Adrenal gland (tissue), 12 donors: ENCODE data around the gene FMNL2. TPM values are rescaled to one million over a fixed set of nuclear protein-coding genes. Genes with fewer than 3 reads are reported as not detected.

ENCODE experiments used
- DNase-seq, 7 donors: peaks; one replicate each; pipeline ENCODE4 v3.0.0-alpha.2; 2019 to 2020
- H3K27ac ChIP-seq, 5 donors: fragments of 200-600 bp; sonication (generic) in 4 of 5; 1 replicate in 3 of 5; 2 replicates in 2 of 5; pipeline versions ENCODE4 v1.5.1 to v1.8.0; 2016 to 2020; ENCODE audit warnings: mild to moderate bottlenecking in 1 of 5
- H3K27me3 ChIP-seq: fragments of 200-600 bp; 2 replicates; pipeline ENCODE4 v1.8.0; 2021
- H3K36me3 ChIP-seq, 2 donors: fragments of 200-600 bp; replicated peaks in 1 of 2; 1 replicate in 1 of 2; 2 replicates in 1 of 2; pipeline versions ENCODE4 v1.5.1 to v1.8.0; 2018 to 2022
- H3K4me1 ChIP-seq, 2 donors: fragments of 200-600 bp; replicated peaks in 1 of 2; 1 replicate in 1 of 2; 2 replicates in 1 of 2; pipeline versions ENCODE4 v1.5.1 to v1.8.0; 2018 to 2021
- H3K4me3 ChIP-seq, 4 donors: fragments of 200-600 bp; sonication (generic) in 3 of 4; one replicate each; pipeline ENCODE4 v1.5.1; 2016 to 2018
- H3K9me3 ChIP-seq, 3 donors: fragments of 200-600 bp; sonication (generic) in 1 of 3; replicated peaks in 1 of 3; 1 replicate in 2 of 3; 2 replicates in 1 of 3; pipeline versions ENCODE4 v1.5.1 to v1.8.0; 2016 to 2021
- POLR2A ChIP-seq, 2 donors: fragments of 450-650 bp; IDR thresholded peaks; one replicate each; pipeline ENCODE4 v1.6.1; 2017; ENCODE audit warnings: antibody characterized with exemption in 2 of 2, mild to moderate bottlenecking in 2 of 2, moderate library complexity in 1 of 2
- WGBS, 4 donors: extraction: QIAGEN DNeasy Blood & Tissue Kit in 2 of 4; methylation state at CpG; one replicate each; pipeline versions ENCODE4 v1.1.5 to v1.1.7; 2013 to 2017; 5-methylcytosine and 5-hydroxymethylcytosine counted together
- intact Hi-C, 2 donors: fragments of 100-400 bp; cut with DNase I; formaldehyde crosslinking; loops; one replicate each; pipeline versions ENCODE4 v1.14.1 to v1.15.0; 2022 to 2023
- polyA plus RNA-seq, 3 donors: library from polyadenylated mRNA; stranded (reverse); fragments of 200-250 nt in 2 of 3; fragments of 350-450 nt in 1 of 3; fragmentation: Illumina TruSeq in 1 of 3; extraction: RNeasy Lipid Tissue Mini Kit (QIAGEN cat#74804) in 1 of 3; gene quantifications; one replicate each; pipeline ENCODE4 v1.2.3, GENCODE V29; 2013 to 2014
- total RNA-seq, 9 donors: library from RNA; depleted of rRNA in 4 of 9; stranded (reverse); fragments of >200 nt in 4 of 9; fragments of 120-200 nt in 1 of 9; fragmentation: NEBNext Ultra II Directional in 1 of 9; extraction: Animal tissue kit (Norgen Biotek cat#: 25700) in 1 of 9; gene quantifications; one replicate each; pipeline versions ENCODE4 v1.1.0 to v1.2.4, GENCODE V29; 2013 to 2023
- TF ChIP-seq, protein P1 (sequence below), 6 experiments: fragments of 450-650 bp in 4 of 6; fragments of 200-600 bp in 2 of 6; sonication (generic) in 1 of 6; IDR thresholded peaks; 1 replicate in 5 of 6; 2 replicates in 1 of 6; pipeline versions ENCODE4 v1.5.1 to v1.8.0; 2016 to 2021; ENCODE audit warnings: antibody characterized with exemption in 6 of 6, mild to moderate bottlenecking in 2 of 6, moderate library complexity in 1 of 6
- donor health status: healthy with polysubstance abuse.
- donor health status: Bipolar disorder and iron deficiency.
- donor health status: DM: yes; HTN: yes; CAD: no.
- donor health status: DM: no; HTN: no; CAD: no.
- donor health status: DM: no; HTN: no; CAD: no.
- donor health status: DM: yes; HTN: yes; CAD: no.

Gene FMNL2
- total and polyA plus RNA-seq, 12 donors, result 23.5 to 54.2 (median 36.7) TPM

DNA sequence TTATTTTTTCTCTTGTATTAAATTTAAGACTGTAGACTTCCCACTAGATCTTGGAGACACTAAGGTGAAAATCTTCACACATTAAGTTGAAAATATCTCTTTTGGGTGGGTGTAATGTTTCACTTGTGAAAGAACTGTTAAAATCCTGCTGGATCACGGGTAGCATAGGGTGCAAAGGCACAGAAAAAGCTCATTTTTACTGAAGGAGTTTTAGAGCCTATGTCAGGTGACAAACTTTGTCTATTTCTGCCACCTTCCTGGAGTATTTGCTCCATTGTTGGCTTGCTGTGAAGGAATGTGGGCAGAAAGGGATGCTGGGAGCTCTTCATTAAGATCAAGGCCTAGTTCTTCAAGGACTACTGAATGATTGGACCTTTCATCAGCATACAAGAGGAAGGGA lies 119.4 kb downstream of the FMNL2 start:
- no peak for DNase-seq
- no peak overlapping the region for H3K4me3 ChIP-seq
- no peaks in the 10 kb centered on the region for H3K36me3 ChIP-seq
- 91 to 100% (median 96%) methylated on average over 1 of the region's 1 CpG for WGBS, 4 donors
- H3K27ac ChIP-seq, result no peak overlapping the region
- intact Hi-C loops, result no loop called here
- no peaks in the 10 kb centered on the region for H3K27me3 ChIP-seq
- H3K4me1 ChIP-seq, result peaks cover under 1 to 12% of the 10 kb centered on the region in 2 donors
- TF ChIP-seq, protein P1, sequence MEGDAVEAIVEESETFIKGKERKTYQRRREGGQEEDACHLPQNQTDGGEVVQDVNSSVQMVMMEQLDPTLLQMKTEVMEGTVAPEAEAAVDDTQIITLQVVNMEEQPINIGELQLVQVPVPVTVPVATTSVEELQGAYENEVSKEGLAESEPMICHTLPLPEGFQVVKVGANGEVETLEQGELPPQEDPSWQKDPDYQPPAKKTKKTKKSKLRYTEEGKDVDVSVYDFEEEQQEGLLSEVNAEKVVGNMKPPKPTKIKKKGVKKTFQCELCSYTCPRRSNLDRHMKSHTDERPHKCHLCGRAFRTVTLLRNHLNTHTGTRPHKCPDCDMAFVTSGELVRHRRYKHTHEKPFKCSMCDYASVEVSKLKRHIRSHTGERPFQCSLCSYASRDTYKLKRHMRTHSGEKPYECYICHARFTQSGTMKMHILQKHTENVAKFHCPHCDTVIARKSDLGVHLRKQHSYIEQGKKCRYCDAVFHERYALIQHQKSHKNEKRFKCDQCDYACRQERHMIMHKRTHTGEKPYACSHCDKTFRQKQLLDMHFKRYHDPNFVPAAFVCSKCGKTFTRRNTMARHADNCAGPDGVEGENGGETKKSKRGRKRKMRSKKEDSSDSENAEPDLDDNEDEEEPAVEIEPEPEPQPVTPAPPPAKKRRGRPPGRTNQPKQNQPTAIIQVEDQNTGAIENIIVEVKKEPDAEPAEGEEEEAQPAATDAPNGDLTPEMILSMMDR (IDR thresholded peaks at IDR 0.05), result no peak
- TF ChIP-seq POLR2A (IDR thresholded peaks at IDR 0.05), result no peak
- H3K9me3 ChIP-seq, result no peaks in the 10 kb centered on the region

GRCh38 chr2:152454960-152455359 lies 120.0 kb downstream of the FMNL2 start:
- Histone ChIP-seq H3K9me3 (no peaks in the 10 kb centered on the region), H3K4me1 (peaks cover 0 to 9% of the 10 kb centered on the region in 2 donors), H3K27ac (no peak overlapping the region), H3K27me3 (no peaks in the 10 kb centered on the region), H3K36me3 (no peaks in the 10 kb centered on the region), H3K4me3 (no peak overlapping the region)
- DNase-seq, result no peak
- TF ChIP-seq, protein P1 (IDR thresholded peaks at IDR 0.05), result no peak
- TF ChIP-seq POLR2A (IDR thresholded peaks at IDR 0.05), result no peak
- WGBS, 4 donors, result 48 to 85% (median 56%) methylated on average over 1 of the region's 1 CpG
- intact Hi-C loops, result no loop called here

- DNase-seq, result no peak
- no peaks in the 10 kb centered on the region for H3K36me3 ChIP-seq
- H3K9me3 ChIP-seq, result no peaks in the 10 kb centered on the region
- 89 to 95% (median 93%) methylated on average over 6 of the region's 6 CpGs for WGBS, 4 donors
- TF ChIP-seq, protein P1 (IDR thresholded peaks at IDR 0.05), result no peak
- no peak overlapping the region for H3K27ac ChIP-seq
- intact Hi-C loops, result no loop called here
- H3K27me3 ChIP-seq, result no peaks in the 10 kb centered on the region
- peaks cover 0 to 9% of the 10 kb centered on the region in 2 donors for H3K4me1 ChIP-seq
- H3K4me3 ChIP-seq, result no peak overlapping the region
Measured at GRCh38 chr2:152455738-152456137, 120.8 kb downstream of the FMNL2 start.

DNA sequence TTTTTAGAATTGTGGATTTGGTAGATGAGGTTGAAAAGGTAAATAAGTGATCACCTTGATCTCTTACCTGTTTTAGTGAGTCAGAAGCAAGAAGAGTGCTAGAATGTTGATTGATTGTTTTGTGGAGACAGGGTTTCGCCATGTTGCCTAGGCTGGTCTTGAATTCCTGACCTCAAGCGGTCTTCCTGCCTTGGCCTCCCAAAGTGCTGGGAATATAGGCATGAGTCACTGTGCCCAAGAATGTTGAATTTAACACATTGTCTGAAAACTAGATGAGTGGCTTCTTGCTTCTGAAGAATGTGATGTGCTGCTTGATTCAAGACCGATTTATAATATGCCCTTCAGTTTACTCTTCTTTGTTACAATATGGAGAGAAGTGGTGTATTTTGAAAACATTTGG lies 121.3 kb downstream of the FMNL2 start:
- WGBS, 4 donors, result 93 to 96% (median 96%) methylated on average over 3 of the region's 3 CpGs
- H3K9me3 ChIP-seq, result no peaks in the 10 kb centered on the region

More for the DNA sequence above, 121.3 kb downstream of the FMNL2 start:
- intact Hi-C loops, result no loop called here
- H3K4me3 ChIP-seq, result no peak overlapping the region
- TF ChIP-seq, protein P1 (IDR thresholded peaks at IDR 0.05), result no peak
- no peak for TF ChIP-seq POLR2A (IDR thresholded peaks at IDR 0.05)
- no peaks in the 10 kb centered on the region for H3K27me3 ChIP-seq
- no peak for DNase-seq
- no peaks in the 10 kb centered on the region for H3K36me3 ChIP-seq
- H3K27ac ChIP-seq, result no peak overlapping the region
- peaks cover 0 to 9% of the 10 kb centered on the region in 2 donors for H3K4me1 ChIP-seq
